Ramos (cell line): Measurements from ENCODE around the gene KCNN3.

Experiments
- in situ Hi-C: fragments of 300-500 bp; cut with MboI; formaldehyde crosslinking; loops from one replicate; pipeline ENCODE4 v1.14.3; 2022; ENCODE audit warnings: low sequenced_read_pairs; ENCODE audit not compliant: unreplicated experiment

Gene KCNN3

DNA sequence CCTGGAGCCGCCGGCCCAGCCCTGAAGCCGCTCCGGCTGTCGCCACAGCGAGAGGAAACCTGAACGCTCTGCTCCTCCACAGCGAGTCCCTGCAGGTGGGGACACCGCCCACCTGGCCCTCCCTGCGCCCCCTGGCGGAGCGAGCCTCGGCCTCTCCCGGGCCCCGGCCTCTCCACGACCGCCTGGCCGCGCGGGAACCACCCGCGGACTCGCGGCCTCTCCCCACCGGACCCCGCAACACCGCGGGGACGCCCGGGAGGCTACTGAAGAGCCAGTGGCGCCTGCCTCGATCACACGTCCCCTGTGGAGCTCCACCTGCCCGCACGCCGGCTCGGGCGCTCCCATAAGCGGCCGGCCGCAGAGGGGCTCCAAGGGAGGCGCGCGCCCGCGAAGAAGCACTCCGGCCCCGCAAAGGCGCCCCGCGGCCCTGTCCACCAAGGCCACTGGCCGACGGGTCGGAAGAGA is 109.6 kb downstream of the KCNN3 start:
- in situ Hi-C loops = no loop called here

DNA sequence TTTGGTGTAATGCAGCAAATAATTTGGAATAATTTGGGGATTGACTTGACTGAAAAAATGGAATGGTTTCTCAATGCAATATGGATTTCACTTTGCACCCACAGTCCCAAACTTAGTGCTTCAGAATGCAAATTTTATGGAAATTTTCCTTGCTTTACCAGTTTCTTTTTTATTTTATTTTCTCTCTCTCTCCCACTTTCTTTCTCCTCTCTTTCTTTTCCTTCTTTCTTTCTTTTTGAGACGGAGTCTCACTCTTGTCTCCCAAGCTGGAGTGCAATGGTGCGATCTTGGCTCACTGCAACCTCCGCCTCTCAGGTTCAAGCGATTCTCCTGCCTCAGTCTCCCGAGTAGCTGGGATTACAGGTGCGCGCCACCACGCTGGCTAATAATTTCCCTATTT is 110.3 kb downstream of the KCNN3 start:
- in situ Hi-C loops = no loop called here

DNA sequence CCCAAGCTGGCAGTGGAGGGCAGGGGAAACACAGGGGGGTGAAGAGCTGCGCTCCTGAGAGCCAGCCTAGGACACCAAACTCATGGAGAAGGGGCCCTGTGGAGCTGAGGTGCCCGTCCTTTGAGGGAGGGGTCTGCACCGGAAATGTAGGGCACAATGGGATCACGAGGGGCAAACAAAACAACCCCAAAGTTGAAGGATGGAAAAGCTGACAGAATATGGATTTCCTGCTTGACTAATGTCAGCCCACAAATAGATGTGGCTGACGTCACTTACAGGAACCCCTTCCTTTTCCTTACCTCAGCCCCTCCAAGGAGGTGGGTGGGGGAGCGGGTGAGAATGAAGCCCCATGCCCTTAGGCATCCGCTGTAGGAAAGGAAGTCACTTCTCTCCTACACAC is 110.9 kb downstream of the KCNN3 start:
- in situ Hi-C loops = no loop called here

DNA sequence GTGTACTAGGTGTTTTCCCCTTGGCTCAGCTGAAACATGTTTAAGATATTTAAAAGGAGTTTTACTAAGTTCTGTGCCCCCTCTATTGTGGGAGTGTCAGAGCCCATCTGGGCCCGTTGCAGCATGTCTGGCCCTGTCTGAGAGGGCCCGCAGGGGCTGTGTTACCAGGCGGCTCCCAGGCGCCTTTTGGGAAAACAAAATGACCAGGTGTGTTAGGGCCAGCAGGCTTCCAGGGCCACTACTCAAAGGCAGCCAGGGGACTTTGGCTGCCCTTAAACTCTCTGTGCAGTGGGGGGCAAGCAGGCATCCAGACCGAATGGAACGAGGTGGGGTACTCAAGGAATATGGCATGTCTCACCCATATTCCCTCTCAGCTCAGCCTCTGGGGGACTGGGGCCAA is 111.7 kb downstream of the KCNN3 start:
- in situ Hi-C loops = no loop called here

DNA sequence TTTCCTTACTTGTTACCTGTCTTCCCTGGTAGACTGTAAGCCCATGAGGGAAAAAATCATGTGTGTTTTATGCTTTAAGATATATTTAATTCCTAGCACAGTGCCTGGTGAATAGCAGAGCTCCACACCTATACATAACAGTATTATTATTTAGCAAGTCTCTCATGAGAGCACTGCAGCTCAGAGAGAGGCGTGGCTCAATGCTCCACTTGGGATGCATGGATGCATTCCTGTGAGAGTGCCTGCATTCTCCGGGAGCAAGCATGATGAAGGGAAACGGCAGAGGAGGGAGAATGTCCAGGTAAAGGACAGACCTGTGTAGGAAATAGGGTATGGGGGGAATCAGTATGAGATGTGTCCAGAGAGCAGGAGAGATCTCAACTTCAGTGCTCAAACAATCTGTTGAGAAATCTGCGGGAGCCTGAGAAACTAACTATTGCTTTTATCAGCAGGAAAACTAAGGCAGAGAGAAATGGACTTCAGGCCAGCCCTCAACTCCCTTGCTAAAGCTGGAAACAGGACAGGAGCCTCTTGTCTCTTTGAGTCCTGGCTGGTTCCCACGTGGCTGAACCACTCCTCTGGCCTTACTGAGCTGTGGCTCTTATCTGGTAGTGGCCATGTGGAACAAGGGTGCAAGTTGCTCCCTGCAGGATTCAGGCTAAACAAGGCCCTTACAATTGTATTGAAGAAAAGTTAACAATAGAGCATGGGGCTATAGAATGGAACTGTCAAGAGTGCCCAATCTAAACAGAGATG is 113.1 kb downstream of the KCNN3 start:
- in situ Hi-C loops = no loop called here

DNA sequence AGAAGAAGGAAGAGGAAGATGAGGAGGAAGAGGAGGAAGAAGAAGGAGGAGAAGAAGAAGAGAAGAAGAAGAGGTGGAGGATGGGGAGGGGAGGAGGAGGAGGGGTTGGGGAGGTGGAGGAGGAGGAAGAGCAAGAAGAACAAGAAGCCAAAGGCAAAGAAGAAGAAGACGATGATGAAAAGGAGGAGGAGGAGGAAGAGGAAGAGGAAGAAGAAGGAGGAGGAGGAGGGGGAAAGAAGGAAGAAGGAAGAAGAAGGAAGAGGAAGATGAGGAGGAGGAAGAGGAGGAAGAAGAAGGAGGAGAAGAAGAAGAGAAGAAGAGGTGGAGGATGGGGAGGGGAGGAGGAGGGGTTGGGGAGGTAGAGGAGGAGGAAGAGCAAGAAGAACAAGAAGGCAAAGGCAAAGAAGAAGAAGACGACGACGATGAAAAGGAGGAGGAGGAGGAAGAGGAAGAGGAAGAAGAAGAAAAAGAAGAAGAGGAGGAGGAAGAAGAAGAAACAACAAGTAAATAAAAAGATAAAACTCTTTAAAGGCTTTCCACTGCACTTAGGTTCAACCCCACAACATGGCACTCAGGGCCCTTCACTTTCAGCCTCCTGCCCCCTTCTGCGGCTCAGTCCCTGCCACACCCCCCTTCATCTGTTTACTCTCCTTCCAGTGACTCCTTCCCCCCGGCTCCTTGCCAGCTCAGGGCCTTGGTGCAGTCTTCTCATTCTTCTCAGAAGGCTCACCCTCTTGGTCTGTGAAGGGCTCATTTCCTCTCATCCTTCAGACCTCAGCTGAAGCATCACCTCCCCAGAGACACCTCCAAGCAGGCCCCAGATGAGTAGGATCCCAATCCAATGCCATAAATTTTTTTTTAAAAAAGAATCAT is 114.0 kb downstream of the KCNN3 start:
- in situ Hi-C loops = no loop called here

DNA sequence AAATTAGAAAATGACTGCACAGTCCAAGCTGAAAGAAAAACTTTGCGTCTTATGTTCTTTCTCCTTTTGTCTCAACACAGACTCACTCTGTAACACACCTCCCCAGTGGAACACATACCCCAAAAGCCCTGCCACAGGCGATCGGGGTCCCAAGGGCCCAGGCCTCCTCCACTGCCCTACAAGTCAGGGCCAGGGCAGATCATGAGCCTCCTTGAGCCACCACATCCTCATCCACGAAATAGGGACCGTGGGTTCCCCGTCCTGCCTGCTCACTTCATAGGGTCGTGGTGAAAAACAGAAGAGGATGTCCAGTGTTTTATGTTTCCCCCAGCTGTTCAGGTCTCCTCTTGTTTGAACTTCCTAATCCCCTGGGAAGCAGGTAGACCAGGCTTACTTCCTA is 116.7 kb downstream of the KCNN3 start:
- in situ Hi-C loops = no loop called here

DNA sequence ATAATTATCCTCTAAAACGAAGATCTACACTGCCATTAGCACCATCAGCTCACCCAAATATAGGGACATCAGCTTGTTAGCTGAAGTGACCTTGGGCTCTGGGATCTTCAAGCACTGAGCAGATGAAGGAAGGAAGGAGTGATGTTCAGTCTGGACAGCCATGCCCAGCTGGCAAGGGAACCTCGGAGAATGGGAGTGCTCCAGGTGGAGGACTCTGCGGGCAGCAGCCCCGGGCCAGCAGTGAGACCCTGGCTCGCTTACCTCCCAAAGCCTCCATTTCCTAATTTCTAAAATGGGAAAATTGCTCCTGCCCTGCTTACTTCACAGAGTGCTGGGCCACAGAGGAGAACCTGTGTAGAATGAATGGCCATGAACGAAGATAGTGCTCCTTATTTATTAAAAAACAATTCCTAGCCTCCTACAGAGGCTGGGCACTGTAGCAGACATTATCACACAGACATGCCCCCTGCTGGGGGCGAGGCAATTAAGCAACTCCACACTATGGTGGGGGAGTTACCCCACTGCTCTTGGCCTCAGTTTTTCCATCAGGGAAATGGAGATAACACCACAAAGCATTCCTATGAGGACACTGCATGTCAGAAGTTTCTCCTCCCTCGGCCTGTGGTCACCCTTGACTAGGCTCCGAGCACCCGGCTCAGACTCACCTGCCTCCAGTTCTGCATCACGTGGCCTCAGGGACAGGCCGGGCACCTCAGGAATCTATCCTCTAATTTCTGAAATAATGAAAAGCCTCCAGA is 117.6 kb downstream of the KCNN3 start:
- in situ Hi-C loops = no loop called here

DNA sequence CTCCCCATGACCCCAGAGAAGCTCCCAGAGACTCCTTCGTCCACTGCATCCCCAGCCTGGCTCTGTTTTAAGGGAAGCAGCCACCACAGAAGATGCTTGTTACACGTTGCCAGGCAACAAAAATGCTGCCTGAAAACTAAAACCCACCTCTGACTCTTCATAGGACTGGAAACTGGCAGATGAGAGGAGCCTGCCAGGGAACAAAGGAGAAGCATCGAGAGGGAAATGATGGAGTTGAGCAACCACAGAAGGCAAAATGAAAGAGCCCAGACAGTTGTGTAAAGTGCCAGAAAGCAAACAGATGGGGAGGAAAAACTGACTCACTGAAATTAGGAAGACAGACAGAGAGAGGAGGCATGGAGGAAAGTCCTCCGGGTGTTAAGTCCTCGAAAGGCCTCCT is 118.4 kb downstream of the KCNN3 start:
- in situ Hi-C loops = no loop called here

DNA sequence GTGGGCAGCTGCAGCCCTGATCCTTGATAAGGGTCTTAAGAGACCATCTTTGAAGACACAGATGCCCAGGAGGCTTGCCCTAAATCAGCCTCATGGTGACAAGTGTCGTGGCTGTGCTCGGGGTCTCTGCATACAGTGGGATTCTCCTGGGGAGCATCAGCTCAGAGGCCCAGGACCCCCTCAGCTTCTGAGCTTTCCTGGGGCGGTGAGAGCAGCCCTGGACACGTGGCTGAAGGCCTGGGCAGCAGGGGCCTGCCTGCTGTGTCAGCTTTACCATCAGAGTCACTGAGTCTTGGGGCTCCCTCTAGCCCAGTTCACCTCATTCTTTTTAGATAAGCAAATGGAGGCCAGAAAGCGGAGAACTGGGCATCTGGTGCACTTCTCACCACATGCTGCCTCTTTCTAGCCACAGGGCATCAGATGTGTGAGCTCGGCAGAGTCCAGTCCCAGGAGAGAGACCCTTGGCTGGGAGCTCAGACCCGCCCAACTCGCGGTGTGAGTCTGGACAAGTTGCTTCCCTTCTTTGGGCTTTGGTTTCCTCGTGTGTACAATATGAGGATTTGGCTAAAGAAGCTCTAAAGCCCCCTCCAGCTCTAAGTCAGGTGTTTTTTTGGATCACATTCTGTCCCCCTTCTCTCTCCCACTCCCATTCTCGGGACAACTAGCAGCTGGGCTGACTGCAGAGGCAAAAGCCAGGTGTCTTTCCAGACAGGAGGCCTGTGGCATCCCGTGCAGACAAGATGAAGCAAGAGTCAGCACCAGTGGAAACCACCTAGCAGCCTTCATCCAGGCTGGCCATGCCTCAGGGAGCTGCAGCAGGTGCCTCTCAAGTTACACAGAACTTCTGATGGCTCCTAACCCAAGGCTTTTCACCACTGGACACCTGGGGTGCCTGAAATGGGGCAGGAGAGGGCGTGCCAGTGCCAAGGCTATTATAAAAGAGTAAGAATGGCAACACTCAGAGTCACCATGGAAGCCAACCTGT is 119.1 kb downstream of the KCNN3 start:
- in situ Hi-C loops = no loop called here

DNA sequence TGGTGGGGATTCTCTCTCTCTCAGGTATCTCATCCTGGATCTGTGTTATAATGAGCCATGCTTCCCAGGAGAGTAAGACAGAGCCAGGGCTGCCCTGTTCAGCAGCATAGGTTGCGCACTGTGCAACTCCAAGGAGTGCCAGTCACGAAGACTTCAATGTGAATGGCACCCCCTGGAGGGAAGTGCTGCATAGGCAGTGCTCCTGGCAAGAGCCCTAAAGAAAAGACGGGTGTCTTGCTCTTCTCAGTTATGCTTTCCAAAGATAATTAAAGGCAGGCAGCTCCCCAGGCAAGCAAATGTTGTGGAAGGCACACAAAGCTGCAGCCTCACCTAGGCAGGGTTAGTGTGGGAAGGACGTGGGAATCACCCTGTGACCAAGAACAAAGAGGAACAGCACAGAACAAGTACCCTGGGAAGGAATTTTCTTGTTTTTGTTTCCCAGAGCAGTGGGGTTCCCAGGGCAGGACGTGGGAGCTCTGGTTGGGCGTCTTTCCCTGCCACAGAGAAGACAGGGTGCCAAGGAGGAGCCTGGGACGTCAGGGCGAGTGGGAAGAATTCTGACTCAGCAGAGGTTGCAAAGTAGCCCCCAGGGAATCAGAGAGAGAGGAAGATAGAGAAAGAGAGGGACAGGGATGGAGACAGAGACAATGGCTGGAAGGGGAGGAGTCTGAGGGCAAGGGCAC is 120.9 kb downstream of the KCNN3 start:
- in situ Hi-C loops = no loop called here

DNA sequence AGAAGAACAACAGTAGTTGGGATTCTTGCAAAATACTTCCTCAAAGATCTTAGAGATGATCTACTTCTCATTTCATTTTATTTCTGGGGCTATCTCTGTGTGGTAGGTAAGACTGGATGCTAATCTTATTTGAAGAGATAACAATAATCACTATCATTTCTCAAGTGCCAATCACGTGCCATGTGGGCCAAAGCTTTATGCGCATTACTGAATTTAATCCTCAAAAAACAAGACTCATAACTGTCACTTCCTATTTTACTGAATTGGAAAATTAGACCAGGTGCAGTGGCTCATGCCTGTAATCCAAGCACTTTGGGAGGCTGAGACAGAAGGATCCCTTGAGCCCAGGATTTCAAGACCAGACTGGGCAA is 121.7 kb downstream of the KCNN3 start:
- in situ Hi-C loops = no loop called here

DNA sequence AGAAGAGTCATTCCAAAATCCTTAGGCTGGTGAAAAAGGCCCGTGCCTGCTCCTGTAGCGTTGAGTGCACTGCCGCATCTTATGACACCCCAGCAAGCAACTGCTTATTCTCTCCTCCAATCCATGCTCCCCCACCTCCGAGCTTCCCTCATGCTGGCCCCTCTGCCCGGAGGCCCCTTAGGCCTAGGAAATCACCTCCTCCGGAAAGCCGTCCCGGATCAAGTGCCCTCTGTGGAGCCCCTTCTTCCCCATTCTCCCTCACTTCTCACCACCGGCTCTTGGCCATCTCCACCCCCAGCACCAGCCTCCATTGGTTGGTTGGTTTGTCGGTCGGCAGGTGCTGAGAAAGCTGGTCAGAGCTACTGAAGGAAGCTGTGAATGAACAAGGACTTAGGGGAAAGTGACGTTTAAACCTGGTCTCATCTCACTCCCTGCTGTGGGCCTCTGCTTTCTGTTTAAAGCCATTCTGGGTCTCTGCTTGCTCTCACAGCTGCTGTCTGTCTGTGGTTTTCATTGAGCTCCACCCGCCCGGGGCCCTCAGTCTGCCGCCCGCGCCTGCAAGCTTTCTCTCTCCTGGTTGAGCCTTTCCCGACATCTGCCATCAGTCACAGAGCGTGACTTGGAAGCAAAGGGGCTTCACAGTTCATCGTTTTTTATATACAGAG is 122.2 kb downstream of the KCNN3 start:
- in situ Hi-C loops = no loop called here

DNA sequence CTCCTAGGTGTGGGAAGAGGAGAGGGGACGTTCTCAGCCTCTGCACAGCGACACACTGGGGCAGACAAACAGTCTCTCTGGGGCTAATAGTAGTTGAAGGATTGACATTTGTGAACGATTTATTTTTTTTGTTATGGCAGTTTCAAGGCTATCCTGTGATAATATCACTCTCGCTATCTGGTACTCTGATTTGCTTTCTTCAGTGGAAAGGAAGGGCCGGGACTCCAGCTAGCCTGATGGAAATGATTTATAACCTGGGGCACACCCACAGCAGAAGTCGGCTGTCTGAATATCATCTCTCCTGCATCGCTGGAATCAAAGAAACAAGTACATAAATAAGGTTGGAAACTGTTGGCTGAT is 122.7 kb downstream of the KCNN3 start:
- in situ Hi-C loops = no loop called here

DNA sequence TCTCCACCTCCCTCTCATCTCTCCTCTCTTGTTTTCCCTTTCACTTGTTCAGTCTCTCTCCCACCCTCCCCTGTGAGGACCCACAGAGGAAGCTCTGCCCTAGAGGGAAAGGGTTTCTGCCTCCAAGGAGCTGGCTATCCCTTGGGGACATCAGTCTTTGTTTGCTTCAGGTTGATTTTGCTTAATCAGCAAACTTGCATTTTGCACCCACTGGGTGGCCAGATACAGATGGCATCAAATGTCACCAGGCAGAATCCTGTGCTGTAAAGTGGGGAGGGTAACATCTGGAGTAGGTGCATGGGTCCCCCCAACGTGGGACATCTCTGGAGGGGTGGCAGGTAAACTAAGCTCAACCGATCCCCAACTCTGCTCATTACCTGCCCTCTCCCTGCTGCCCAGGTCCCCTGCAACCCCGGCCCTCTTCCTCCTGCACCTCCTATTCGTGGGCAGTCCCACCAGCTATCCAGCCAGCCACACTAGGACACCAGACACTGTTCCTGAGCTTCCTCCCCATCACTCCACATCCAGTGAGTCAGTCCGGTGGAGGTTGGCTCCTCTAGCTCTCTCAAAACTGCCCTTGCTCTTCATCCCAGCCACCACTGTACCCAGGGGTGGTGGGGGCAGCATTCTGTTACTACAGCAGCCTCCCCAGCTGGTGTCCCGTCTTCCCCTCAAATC is 123.3 kb downstream of the KCNN3 start:
- in situ Hi-C loops = no loop called here

DNA sequence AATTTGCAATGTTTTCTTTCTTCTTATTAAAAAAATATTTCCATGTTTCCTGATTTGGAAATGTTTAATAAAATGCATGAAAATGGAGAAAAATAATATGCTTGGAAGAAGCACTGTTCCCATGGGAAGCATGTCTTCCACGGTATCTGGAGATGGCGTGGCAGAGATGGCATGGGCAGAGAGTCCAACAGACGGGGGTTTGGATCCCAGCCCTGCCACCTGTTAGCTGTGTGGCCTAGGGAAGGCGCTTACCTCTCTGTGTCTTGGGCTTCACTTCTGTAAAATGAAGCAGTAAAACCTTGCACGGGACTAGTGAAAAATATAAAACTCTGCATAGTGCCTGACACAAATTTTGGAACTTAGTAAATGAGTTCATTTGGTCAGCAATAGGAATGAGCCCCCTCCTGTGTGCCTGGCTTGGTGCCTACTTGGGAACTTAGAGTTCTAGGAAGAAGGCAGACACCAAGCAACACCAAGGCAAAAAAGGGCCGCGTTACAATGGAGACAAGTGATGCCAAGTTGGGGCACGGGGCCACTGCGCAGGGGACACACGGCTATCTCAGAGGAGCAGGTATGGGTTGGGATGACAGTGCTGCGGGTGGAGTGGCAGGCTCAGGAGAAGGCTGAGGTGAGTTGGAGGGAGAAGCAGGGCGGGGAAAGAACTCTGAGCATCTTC is 124.2 kb downstream of the KCNN3 start:
- in situ Hi-C loops = no loop called here

DNA sequence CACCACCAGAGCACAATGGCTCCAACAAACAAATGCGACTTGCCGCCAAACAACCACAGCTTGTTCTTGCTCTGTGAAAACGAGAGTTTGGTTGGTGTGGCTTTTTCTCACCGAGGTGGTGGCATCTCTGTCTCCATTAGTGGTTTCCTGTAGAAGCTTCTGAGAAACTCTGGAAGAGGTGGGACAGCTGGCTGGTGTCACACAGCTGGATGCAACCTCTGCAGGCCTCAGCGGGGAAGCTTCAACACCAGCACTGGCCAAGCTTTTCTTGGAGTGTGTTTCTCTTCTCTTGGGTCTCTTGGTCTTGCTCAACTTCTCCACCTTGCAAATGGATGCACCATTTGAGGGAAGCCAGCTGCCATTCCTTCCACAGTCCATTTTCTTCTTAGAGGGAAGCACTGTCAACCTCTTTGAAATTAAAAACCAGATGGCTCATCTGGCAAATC is 124.8 kb downstream of the KCNN3 start:
- in situ Hi-C loops = no loop called here
